Measurements from ENCODE around the gene EFNA5. TPM values are rescaled to one million over a fixed set of nuclear protein-coding genes. Genes with fewer than 3 reads are reported as not detected.

Gene EFNA5
- total RNA-seq, 1 donor from 2014 or later, result 38.9 TPM

GRCh38 chr5:107391787-107392186 is 278.9 kb downstream of the EFNA5 start:
- TF ChIP-seq CTCF (IDR thresholded peaks at IDR 0.05), result no peak
- DNase-seq (ENCODE audit: low spot score), result no peak
- Mint-ChIP-seq H3K4me1 (ENCODE audit: low read depth) (peaks cover 44% of the 10 kb centered on the region), H3K27me3 (ENCODE audit: low read depth) (no peaks in the 10 kb centered on the region), H3K36me3 (ENCODE audit: low read depth) (no peaks in the 10 kb centered on the region), H3K27ac (ENCODE audit: unreplicated experiment) (no peak overlapping the region), H3K9me3 (ENCODE audit: low read depth) (no peaks in the 10 kb centered on the region), H3K4me3 (ENCODE audit: unreplicated experiment) (no peak overlapping the region)

GRCh38 chr5:107389775-107390148 is 281.0 kb downstream of the EFNA5 start:
- Mint-ChIP-seq H3K4me3 (ENCODE audit: unreplicated experiment) (no peak overlapping the region), H3K27ac (ENCODE audit: unreplicated experiment) (no peak overlapping the region), H3K4me1 (ENCODE audit: low read depth) (peaks cover 31% of the 10 kb centered on the region), H3K36me3 (ENCODE audit: low read depth) (peaks cover 4% of the 10 kb centered on the region), H3K9me3 (ENCODE audit: low read depth) (no peaks in the 10 kb centered on the region), H3K27me3 (ENCODE audit: low read depth) (no peaks in the 10 kb centered on the region)
- no peak for DNase-seq (ENCODE audit: low spot score)
- TF ChIP-seq CTCF (IDR thresholded peaks at IDR 0.05), result no peak

- Mint-ChIP-seq H3K36me3 (ENCODE audit: low read depth) (peaks cover 5% of the 10 kb centered on the region), H3K27me3 (ENCODE audit: low read depth) (no peaks in the 10 kb centered on the region), H3K27ac (ENCODE audit: unreplicated experiment) (no peak overlapping the region), H3K9me3 (ENCODE audit: low read depth) (no peaks in the 10 kb centered on the region), H3K4me1 (ENCODE audit: low read depth) (peaks cover 31% of the 10 kb centered on the region), H3K4me3 (ENCODE audit: unreplicated experiment) (no peak overlapping the region)
- peak; percentile 74 for TF ChIP-seq CTCF (IDR thresholded peaks at IDR 0.05)
- DNase-seq (ENCODE audit: low spot score), result no peak
These were observed 281.5 kb downstream of the EFNA5 start for GRCh38 chr5:107389130-107389774.

GRCh38 chr5:107388141-107388861 is 282.4 kb downstream of the EFNA5 start:
- H3K36me3 Mint-ChIP-seq (ENCODE audit: low read depth), result peaks cover 8% of the 10 kb centered on the region
- no peaks in the 10 kb centered on the region for H3K9me3 Mint-ChIP-seq (ENCODE audit: low read depth)
- no peak for DNase-seq (ENCODE audit: low spot score)
- peak overlapping the region; percentile 13 for H3K4me3 Mint-ChIP-seq (ENCODE audit: unreplicated experiment)
- no peak for TF ChIP-seq CTCF (IDR thresholded peaks at IDR 0.05)
- H3K27me3 Mint-ChIP-seq (ENCODE audit: low read depth), result no peaks in the 10 kb centered on the region
- H3K27ac Mint-ChIP-seq (ENCODE audit: unreplicated experiment), result peak overlapping the region; percentile 80
- peaks cover 23% of the 10 kb centered on the region for H3K4me1 Mint-ChIP-seq (ENCODE audit: low read depth)

- peak overlapping the region; percentile 80 for H3K27ac Mint-ChIP-seq (ENCODE audit: unreplicated experiment)
- no peaks in the 10 kb centered on the region for H3K9me3 Mint-ChIP-seq (ENCODE audit: low read depth)
- H3K36me3 Mint-ChIP-seq (ENCODE audit: low read depth), result peaks cover 8% of the 10 kb centered on the region
- H3K4me1 Mint-ChIP-seq (ENCODE audit: low read depth), result peaks cover 23% of the 10 kb centered on the region
- no peak for DNase-seq (ENCODE audit: low spot score)
- no peak for TF ChIP-seq CTCF (IDR thresholded peaks at IDR 0.05)
- peak overlapping the region; percentile 13 for H3K4me3 Mint-ChIP-seq (ENCODE audit: unreplicated experiment)
- H3K27me3 Mint-ChIP-seq (ENCODE audit: low read depth), result no peaks in the 10 kb centered on the region
These were observed 283.1 kb downstream of the EFNA5 start for GRCh38 chr5:107387526-107388140.
